Measurements from ENCODE around the gene ACVR1B.
A peak's percentile ranks its signal among the peaks of the same experiment; 100 is the strongest.

Gene ACVR1B

DNA sequence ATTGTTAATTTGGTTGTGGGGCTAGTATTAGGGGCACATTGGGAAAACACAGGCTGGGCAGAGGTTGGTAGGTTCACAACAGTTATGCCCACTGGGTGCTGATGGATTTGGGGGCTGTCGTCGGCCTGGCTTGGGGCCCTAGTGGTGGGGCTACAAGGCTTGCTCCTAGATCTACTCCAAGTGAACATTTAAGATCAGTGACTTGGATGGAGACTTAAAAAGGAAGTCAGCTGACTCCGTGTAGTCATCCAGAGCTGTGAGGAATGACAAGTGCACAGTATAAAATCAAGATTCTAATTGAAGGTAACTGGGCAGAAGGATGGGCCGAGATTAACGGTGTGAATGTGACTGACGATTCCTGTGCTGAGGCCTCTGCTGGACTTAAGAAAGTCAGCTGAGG, 86.9 kb downstream of the ACVR1B start:
- H3K4me3 Mint-ChIP-seq = peak overlapping the region; percentile 93
- peaks cover 15% of the 10 kb centered on the region for H3K36me3 Mint-ChIP-seq (ENCODE audit: low read depth)
- no peaks in the 10 kb centered on the region for H3K27me3 Mint-ChIP-seq
- peaks cover 82% of the 10 kb centered on the region for H3K4me1 Mint-ChIP-seq (ENCODE audit: low read depth)
- H3K27ac Mint-ChIP-seq = peak overlapping the region; percentile 61
- no peaks in the 10 kb centered on the region for H3K9me3 Mint-ChIP-seq

DNA sequence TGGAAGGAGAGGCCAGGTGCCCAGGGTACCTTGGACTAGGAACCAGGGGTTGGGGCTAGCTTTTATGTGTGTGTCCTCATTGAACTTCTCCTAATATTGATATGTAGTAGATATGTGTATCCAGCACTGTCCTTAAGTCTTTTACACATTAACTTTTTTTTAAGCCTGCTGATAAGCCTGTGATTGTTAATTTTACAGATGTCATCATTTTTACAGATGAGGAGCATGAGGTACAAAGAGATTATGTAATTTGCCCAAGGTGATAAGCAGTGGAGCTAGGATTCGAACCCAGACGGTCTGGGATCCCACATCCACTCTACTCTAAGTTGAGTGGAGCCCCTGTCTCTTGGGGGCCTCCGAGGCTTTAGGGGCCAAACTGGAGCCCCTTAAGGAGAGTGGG, 89.5 kb downstream of the ACVR1B start:
- H3K36me3 Mint-ChIP-seq (ENCODE audit: low read depth) = peaks cover 25% of the 10 kb centered on the region
- H3K9me3 Mint-ChIP-seq = no peaks in the 10 kb centered on the region
- H3K27me3 Mint-ChIP-seq = no peaks in the 10 kb centered on the region
- peak overlapping the region; percentile 93 for H3K4me3 Mint-ChIP-seq
- peak overlapping the region; percentile 28 for H3K27ac Mint-ChIP-seq
- peaks cover 70% of the 10 kb centered on the region for H3K4me1 Mint-ChIP-seq (ENCODE audit: low read depth)

DNA sequence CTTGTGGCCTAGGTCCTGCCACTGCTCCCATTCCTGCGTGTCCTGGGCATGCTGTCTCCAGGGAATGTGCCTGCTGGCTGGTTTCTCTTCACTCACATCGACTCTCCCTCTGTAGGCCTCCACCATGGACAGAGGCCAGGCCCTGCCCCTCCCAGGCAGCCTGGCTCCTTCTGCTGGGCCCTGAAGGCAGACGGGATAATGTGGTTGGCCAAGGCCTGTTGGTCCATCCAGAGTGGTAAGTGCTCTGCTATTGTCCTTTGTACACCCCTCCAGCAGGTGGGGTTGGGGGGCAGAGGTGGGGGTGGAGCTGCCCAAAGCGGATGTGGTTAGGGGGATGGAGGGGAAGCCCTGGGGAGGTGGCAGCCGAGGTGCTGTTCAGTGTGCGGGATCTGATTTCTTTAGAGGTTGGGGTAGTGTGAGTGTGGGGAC, 90.2 kb downstream of the ACVR1B start:
- H3K4me3 Mint-ChIP-seq = peak overlapping the region; percentile 76
- no peaks in the 10 kb centered on the region for H3K9me3 Mint-ChIP-seq
- H3K27me3 Mint-ChIP-seq = no peaks in the 10 kb centered on the region
- H3K36me3 Mint-ChIP-seq (ENCODE audit: low read depth) = peaks cover 25% of the 10 kb centered on the region
- peak overlapping the region; percentile 83 for H3K27ac Mint-ChIP-seq
- H3K4me1 Mint-ChIP-seq (ENCODE audit: low read depth) = peaks cover 70% of the 10 kb centered on the region

DNA sequence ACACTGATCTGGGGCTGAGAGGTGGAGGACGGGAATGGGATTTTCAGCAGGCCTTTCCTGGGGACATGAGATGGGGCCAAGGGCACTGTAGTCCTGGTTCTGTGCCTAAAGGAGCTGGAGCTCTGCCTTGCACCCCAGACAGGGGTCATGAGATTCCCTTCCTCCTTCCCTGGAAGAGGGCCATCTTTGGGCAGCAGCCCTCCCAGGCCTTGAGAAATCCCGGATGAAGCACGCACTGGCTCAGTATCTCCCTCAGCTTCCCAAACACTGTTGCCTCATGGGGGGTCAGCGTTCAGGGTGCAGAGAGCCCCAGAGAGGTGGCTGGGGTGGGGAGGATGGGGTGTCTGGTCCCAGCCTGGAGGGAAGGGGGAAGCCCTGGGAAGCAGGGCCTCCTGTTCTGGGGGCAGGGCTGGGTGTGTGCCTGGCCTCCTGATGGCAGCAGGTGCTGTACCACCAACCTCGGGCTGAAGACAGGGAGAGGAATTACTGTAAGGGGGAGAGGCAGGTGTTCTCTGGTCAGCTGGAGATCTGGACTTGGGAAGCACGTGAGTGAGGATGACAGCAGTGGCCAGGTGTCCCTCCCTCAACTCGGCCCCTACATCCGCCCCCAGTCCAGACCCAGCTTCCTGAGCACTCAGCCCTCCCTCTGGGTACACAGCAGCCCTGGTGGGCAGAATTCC, 91.3 kb downstream of the ACVR1B start:
- Mint-ChIP-seq H3K9me3 (no peaks in the 10 kb centered on the region), H3K36me3 (ENCODE audit: low read depth) (peaks cover 25% of the 10 kb centered on the region), H3K27ac (no peak overlapping the region), H3K4me3 (peak overlapping the region; percentile 76), H3K27me3 (no peaks in the 10 kb centered on the region), H3K4me1 (ENCODE audit: low read depth) (peaks cover 68% of the 10 kb centered on the region)

DNA sequence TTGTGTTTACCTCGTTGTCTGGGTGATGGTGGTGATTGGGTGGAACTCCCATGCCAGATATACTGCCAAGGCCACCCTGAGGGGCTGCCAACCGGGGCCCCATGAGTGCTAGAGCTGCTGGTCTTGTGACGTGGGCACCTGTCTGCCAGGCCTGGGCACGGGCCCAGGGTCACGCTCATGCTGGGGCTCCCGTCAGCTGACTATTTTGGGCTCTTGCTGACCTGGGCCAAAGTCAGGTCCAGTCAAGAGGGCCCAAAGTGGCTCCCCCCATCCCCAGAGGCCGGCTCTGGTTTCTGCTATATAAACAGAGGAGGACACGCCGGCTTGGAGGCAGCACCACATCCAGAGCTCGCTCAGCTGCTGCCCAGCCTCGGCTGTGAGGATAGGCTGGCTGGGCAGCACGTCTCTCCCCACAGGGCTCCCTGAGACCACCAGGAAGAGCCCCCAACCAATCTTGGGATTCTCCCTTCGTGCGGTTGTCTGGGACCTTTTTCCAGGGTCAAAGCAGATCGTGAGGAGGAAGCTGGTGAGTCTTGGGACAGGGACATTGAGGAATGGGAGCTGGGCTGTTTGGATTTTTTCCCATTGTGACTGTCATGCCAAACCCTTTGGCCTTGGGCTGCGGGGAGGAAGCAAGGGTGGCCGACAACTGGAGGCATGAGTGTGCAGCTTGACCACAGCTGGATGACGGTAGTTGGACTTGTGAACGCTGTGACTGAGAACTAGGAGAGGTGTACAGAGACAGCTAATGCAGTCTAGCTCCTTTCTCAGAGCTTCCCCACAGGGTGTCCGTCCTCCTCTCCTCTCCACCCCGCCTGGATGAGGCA, 92.1 kb downstream of the ACVR1B start:
- peaks cover 62% of the 10 kb centered on the region for H3K4me1 Mint-ChIP-seq (ENCODE audit: low read depth)
- H3K36me3 Mint-ChIP-seq (ENCODE audit: low read depth) = peaks cover 20% of the 10 kb centered on the region
- H3K4me3 Mint-ChIP-seq = no peak overlapping the region
- H3K27me3 Mint-ChIP-seq = no peaks in the 10 kb centered on the region
- H3K9me3 Mint-ChIP-seq = no peaks in the 10 kb centered on the region
- H3K27ac Mint-ChIP-seq = no peak overlapping the region

DNA sequence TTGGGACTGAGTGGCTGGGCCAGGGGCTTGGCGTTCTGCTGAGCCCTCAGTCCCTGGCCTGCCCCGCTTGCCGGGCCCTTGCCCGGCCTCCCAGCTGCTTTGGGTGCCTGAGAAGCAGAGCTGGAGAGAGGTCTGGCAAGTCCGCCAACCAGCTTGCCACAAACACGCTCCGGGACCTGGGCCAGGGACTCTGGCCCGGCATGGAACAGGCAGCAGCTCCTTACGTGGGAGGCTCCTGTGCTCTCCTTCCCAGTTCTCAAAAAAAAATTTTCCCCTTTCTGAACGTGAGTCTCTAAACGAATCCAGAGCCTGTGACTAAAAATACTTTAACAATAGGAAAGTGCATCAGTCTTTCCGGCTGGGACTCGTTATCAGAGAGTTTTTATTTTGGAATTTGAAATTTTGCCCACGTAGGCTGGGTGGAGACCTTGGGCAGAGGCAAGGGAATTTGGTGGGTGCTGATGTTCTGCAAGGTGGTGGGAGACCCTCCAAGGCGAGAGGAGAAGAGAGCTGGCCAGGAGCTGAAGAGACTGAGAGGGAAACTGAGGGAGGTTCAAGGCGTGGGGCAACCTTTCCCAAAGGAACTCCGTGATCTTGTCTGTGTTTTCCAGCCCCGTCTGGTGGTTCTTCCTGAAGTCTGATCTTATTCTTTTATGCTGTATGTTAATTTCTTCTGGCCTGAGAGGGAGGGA, 92.9 kb downstream of the ACVR1B start:
- H3K27me3 Mint-ChIP-seq = no peaks in the 10 kb centered on the region
- peaks cover 23% of the 10 kb centered on the region for H3K36me3 Mint-ChIP-seq (ENCODE audit: low read depth)
- peaks cover 58% of the 10 kb centered on the region for H3K4me1 Mint-ChIP-seq (ENCODE audit: low read depth)
- no peak overlapping the region for H3K4me3 Mint-ChIP-seq
- H3K9me3 Mint-ChIP-seq = no peaks in the 10 kb centered on the region
- no peak overlapping the region for H3K27ac Mint-ChIP-seq

DNA sequence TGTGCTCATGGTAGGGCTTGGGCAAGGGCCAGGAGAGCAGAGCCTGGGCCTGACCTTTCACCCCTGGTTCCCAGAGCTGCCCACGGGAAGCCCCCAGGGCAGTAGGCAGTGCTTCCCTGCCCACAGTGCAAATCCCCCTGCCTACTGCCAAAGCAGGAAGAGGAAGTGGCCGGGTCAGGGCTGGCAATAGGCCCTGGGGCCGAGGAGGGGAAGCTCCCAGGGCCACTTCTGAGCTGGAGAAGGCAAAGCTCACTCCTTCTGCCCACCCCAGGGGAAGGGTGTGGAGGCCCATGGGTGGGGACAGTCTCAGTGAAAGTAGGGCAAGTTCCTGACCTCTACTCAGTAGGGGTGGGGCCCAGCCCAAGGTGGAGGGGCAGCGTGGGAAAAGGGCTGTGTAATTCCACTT, 94.3 kb downstream of the ACVR1B start:
- no peaks in the 10 kb centered on the region for H3K9me3 Mint-ChIP-seq
- H3K27ac Mint-ChIP-seq = peak overlapping the region; percentile 65
- H3K4me1 Mint-ChIP-seq (ENCODE audit: low read depth) = peaks cover 57% of the 10 kb centered on the region
- no peaks in the 10 kb centered on the region for H3K27me3 Mint-ChIP-seq
- peaks cover 26% of the 10 kb centered on the region for H3K36me3 Mint-ChIP-seq (ENCODE audit: low read depth)
- no peak overlapping the region for H3K4me3 Mint-ChIP-seq
